ENCODE data around the gene AQP12B.
"Not testable (repeated sequence)": the region's sequence is repeated elsewhere in the genome, so short reads cannot be mapped to it uniquely, and the experiment has no call there.

- not testable (repeated sequence) for TF ChIP-seq RARB (CRISPR knock-in tag; IDR thresholded peaks at IDR 0.05); ISL1 (CRISPR knock-in tag; IDR thresholded peaks at IDR 0.05); TSHZ2 (CRISPR knock-in tag; IDR thresholded peaks at IDR 0.05); ARNTL (CRISPR knock-in tag; IDR thresholded peaks at IDR 0.05; ENCODE audit: borderline replicate concordance, low read depth); CREB5 (CRISPR knock-in tag; IDR thresholded peaks at IDR 0.05; ENCODE audit: low read depth); ZFP30 (CRISPR knock-in tag; IDR thresholded peaks at IDR 0.05); ZFP3 (CRISPR knock-in tag; IDR thresholded peaks at IDR 0.05); GLIS3 (CRISPR knock-in tag; IDR thresholded peaks at IDR 0.05); CSDC2 (CRISPR knock-in tag; IDR thresholded peaks at IDR 0.05); PATZ1 (CRISPR knock-in tag; IDR thresholded peaks at IDR 0.05; ENCODE audit: borderline replicate concordance); POU6F1 (CRISPR knock-in tag; IDR thresholded peaks at IDR 0.05; ENCODE audit: borderline replicate concordance, low read depth); TCF4 (CRISPR knock-in tag; IDR thresholded peaks at IDR 0.05; ENCODE audit: borderline replicate concordance)
Observed at GRCh38 chr2:240678043-240678442, 4.6 kb downstream of the AQP12B start.

All from SK-N-SH treated with all-trans-retinoic acid at 6 μM for 48 hours (cell line).